ENCODE measurements around the gene CTDSPL. TPM values are rescaled to one million over a fixed set of nuclear protein-coding genes. Genes with fewer than 3 reads are reported as not detected.

CTDSPL gene
- total RNA-seq, 2 donors from 2014 or later, result 59.3 to 60.3 TPM

GRCh38 chr3:37816271-37816670, 45.4 kb upstream of the CTDSPL start:
- no peaks in the 10 kb centered on the region for H3K36me3 ChIP-seq
- H3K9me3 ChIP-seq, result no peaks in the 10 kb centered on the region
- no peak for DNase-seq (ENCODE audit: low spot score)
- H3K4me3 ChIP-seq, result no peak overlapping the region
- intact Hi-C loops (cut with DNase I), result no loop called here
- peaks cover 2% of the 10 kb centered on the region for H3K4me1 ChIP-seq (replicated peaks)
- H3K27me3 ChIP-seq (replicated peaks; ENCODE audit: insufficient read depth), result no peaks in the 10 kb centered on the region
- no peak overlapping the region for H3K27ac ChIP-seq
- TF ChIP-seq POLR2AphosphoS5 (IDR thresholded peaks at IDR 0.05) (no peak), POLR2A (IDR thresholded peaks at IDR 0.05) (no peak), CTCF (IDR thresholded peaks at IDR 0.05) (no peak)
- WGBS, result 76% methylated on average over 2 of the region's 2 CpGs

- no peak for DNase-seq (ENCODE audit: low spot score)
- Histone ChIP-seq H3K36me3 (no peaks in the 10 kb centered on the region), H3K4me3 (no peak overlapping the region), H3K27me3 (replicated peaks; ENCODE audit: insufficient read depth) (no peaks in the 10 kb centered on the region), H3K4me1 (replicated peaks) (no peaks in the 10 kb centered on the region), H3K9me3 (no peaks in the 10 kb centered on the region), H3K27ac (no peak overlapping the region)
- intact Hi-C loops (cut with DNase I), result no loop called here
- TF ChIP-seq POLR2AphosphoS5 (IDR thresholded peaks at IDR 0.05) (no peak), POLR2A (IDR thresholded peaks at IDR 0.05) (no peak), CTCF (IDR thresholded peaks at IDR 0.05) (no peak)
- 54% methylated on average over 3 of the region's 3 CpGs for WGBS
Observed at GRCh38 chr3:37819591-37819990, 42.1 kb upstream of the CTDSPL start.

GRCh38 chr3:37820286-37820685, 41.4 kb upstream of the CTDSPL start:
- H3K4me3 ChIP-seq, result no peak overlapping the region
- H3K27ac ChIP-seq, result no peak overlapping the region
- H3K4me1 ChIP-seq (replicated peaks), result no peaks in the 10 kb centered on the region
- H3K36me3 ChIP-seq, result no peaks in the 10 kb centered on the region
- H3K27me3 ChIP-seq (replicated peaks; ENCODE audit: insufficient read depth), result no peaks in the 10 kb centered on the region
- no peaks in the 10 kb centered on the region for H3K9me3 ChIP-seq
- no peak for DNase-seq (ENCODE audit: low spot score)
- WGBS, result 72% methylated on average over 3 of the region's 3 CpGs
- TF ChIP-seq POLR2A (IDR thresholded peaks at IDR 0.05) (no peak), CTCF (IDR thresholded peaks at IDR 0.05) (no peak), POLR2AphosphoS5 (IDR thresholded peaks at IDR 0.05) (no peak)
- intact Hi-C loops (cut with DNase I), result no loop called here

GRCh38 chr3:37823189-37823588, 38.5 kb upstream of the CTDSPL start:
- Histone ChIP-seq H3K4me3 (no peak overlapping the region), H3K9me3 (no peaks in the 10 kb centered on the region), H3K36me3 (no peaks in the 10 kb centered on the region), H3K4me1 (replicated peaks) (no peaks in the 10 kb centered on the region), H3K27ac (no peak overlapping the region), H3K27me3 (replicated peaks; ENCODE audit: insufficient read depth) (no peaks in the 10 kb centered on the region)
- intact Hi-C loops (cut with DNase I), result no loop called here
- WGBS, result 43% methylated on average over 4 of the region's 4 CpGs
- TF ChIP-seq POLR2A (IDR thresholded peaks at IDR 0.05) (no peak), POLR2AphosphoS5 (IDR thresholded peaks at IDR 0.05) (no peak), CTCF (IDR thresholded peaks at IDR 0.05) (no peak)
- DNase-seq (ENCODE audit: low spot score), result no peak

GRCh38 chr3:37824090-37824953, 37.4 kb upstream of the CTDSPL start:
- TF ChIP-seq POLR2AphosphoS5 (IDR thresholded peaks at IDR 0.05), result no peak
- no peak for TF ChIP-seq CTCF (IDR thresholded peaks at IDR 0.05)
- TF ChIP-seq POLR2A (IDR thresholded peaks at IDR 0.05), result no peak
- intact Hi-C loops (cut with DNase I), result no loop called here
- H3K27me3 ChIP-seq (replicated peaks; ENCODE audit: insufficient read depth), result no peaks in the 10 kb centered on the region
- 64% methylated on average over 9 of the region's 9 CpGs for WGBS
- H3K4me1 ChIP-seq (replicated peaks), result no peaks in the 10 kb centered on the region
- H3K27ac ChIP-seq, result no peak overlapping the region
- H3K36me3 ChIP-seq, result no peaks in the 10 kb centered on the region
- no peak overlapping the region for H3K4me3 ChIP-seq
- DNase-seq (ENCODE audit: low spot score), result no peak
- no peaks in the 10 kb centered on the region for H3K9me3 ChIP-seq

Data from prostate gland (tissue), 2 donors.